Calu3 (cell line): ENCODE measurements around the gene LRRTM4. TPM values are rescaled to one million over a fixed set of nuclear protein-coding genes. Genes with fewer than 3 reads are reported as not detected.
"Not testable (repeated sequence)": the region's sequence is repeated elsewhere in the genome, so short reads cannot be mapped to it uniquely, and the experiment has no call there.

ENCODE experiments used
- BruUV-seq: library from RNA; stranded (reverse); fragments of 400-500 nt; replicated peaks from 2 replicates; lab custom pipeline; 2021; lab: Mats Ljungman, UMichigan
- CTCF ChIA-PET: fragments of 300-600 bp; sonication (Branson Sonifier 250); formaldehyde crosslinking; loops from one replicate; lab custom pipeline; 2022; ENCODE audit warnings: antibody characterized with exemption; lab: Charles Lee
- DNase-seq: peaks from one replicate; pipeline ENCODE4 v3.0.0; 2022
- H3K27ac Mint-ChIP-seq: one replicate; pipeline ENCODE4 v1.8.0; 2022; ENCODE audit warnings: mixed read lengths; ENCODE audit not compliant: unreplicated experiment
- H3K27me3 Mint-ChIP-seq: one replicate; pipeline ENCODE4 v1.8.0; 2022; ENCODE audit warnings: mixed read lengths; ENCODE audit not compliant: unreplicated experiment
- H3K36me3 Mint-ChIP-seq: one replicate; pipeline ENCODE4 v1.8.0; 2022; ENCODE audit warnings: mild to moderate bottlenecking, moderate library complexity, mixed read lengths; ENCODE audit not compliant: insufficient read depth, unreplicated experiment
- H3K4me1 Mint-ChIP-seq: one replicate; pipeline ENCODE4 v1.8.0; 2022; ENCODE audit warnings: mild to moderate bottlenecking, low read depth, mixed read lengths; ENCODE audit not compliant: unreplicated experiment
- H3K4me3 Mint-ChIP-seq: one replicate; pipeline ENCODE4 v1.8.0; 2022; ENCODE audit warnings: mild to moderate bottlenecking, low read depth, moderate library complexity, mixed read lengths; ENCODE audit not compliant: unreplicated experiment
- H3K9me3 Mint-ChIP-seq: one replicate; pipeline ENCODE4 v1.8.0; 2022; ENCODE audit warnings: low read depth, mixed read lengths; ENCODE audit not compliant: unreplicated experiment
- CTCF ChIP-seq: fragments of 200-600 bp; IDR thresholded peaks from one replicate; pipeline ENCODE4 v1.8.0; 2022; ENCODE audit warnings: antibody characterized with exemption; ENCODE audit not compliant: unreplicated experiment
- intact Hi-C: fragments of 100-400 bp; cut with micrococcal nuclease; formaldehyde crosslinking; loops from one replicate; pipeline ENCODE4 v1.10.0; 2022; ENCODE audit not compliant: unreplicated experiment
- total RNA-seq: library from RNA; stranded (reverse); gene quantifications from 2 replicates; pipeline ENCODE4 v1.2.3, GENCODE V29; 2022

Gene LRRTM4
- total RNA-seq, 1 experiment from 2014 or later = not detected

- Mint-ChIP-seq H3K4me1 (no peaks in the 10 kb centered on the region), H3K27ac (no peak overlapping the region), H3K27me3 (no peaks in the 10 kb centered on the region), H3K9me3 (peaks cover 14% of the 10 kb centered on the region), H3K36me3 (no peaks in the 10 kb centered on the region), H3K4me3 (no peak overlapping the region)
- no peak for DNase-seq
- BruUV-seq = no TSS peak
- CTCF ChIA-PET = no interaction called here
- no peak for TF ChIP-seq CTCF
- intact Hi-C loops = no loop called here
Observed at GRCh38 chr2:77185052-77185451, 337.1 kb downstream of the LRRTM4 start.

- Mint-ChIP-seq H3K27me3 (no peaks in the 10 kb centered on the region), H3K27ac (no peak overlapping the region)
- no TSS peak for BruUV-seq
Observed at GRCh38 chr2:77179297-77179696, 342.9 kb downstream of the LRRTM4 start.

GRCh38 chr2:77175266-77175780, 346.9 kb downstream of the LRRTM4 start:
- H3K36me3 Mint-ChIP-seq, BruUV-seq, H3K4me3 Mint-ChIP-seq, H3K27ac Mint-ChIP-seq, intact Hi-C loops, H3K4me1 Mint-ChIP-seq, H3K27me3 Mint-ChIP-seq, DNase-seq, H3K9me3 Mint-ChIP-seq, CTCF ChIA-PET: not testable (repeated sequence)

More at GRCh38 chr2:77179297-77179696, 342.9 kb downstream of the LRRTM4 start:
- Mint-ChIP-seq H3K4me3 (no peak overlapping the region), H3K9me3 (peaks cover 2% of the 10 kb centered on the region), H3K4me1 (no peaks in the 10 kb centered on the region), H3K36me3 (no peaks in the 10 kb centered on the region)
- CTCF ChIA-PET = no interaction called here
- TF ChIP-seq CTCF = no peak
- intact Hi-C loops = no loop called here
- no peak for DNase-seq

GRCh38 chr2:77169426-77169825, 352.8 kb downstream of the LRRTM4 start:
- BruUV-seq = no TSS peak
- no peak for TF ChIP-seq CTCF
- H3K4me1 Mint-ChIP-seq = no peaks in the 10 kb centered on the region
- DNase-seq = no peak
- peaks cover 12% of the 10 kb centered on the region for H3K9me3 Mint-ChIP-seq
- CTCF ChIA-PET = no interaction called here
- H3K36me3 Mint-ChIP-seq = no peaks in the 10 kb centered on the region
- no peaks in the 10 kb centered on the region for H3K27me3 Mint-ChIP-seq
- H3K4me3 Mint-ChIP-seq = no peak overlapping the region
- H3K27ac Mint-ChIP-seq = no peak overlapping the region
- intact Hi-C loops = no loop called here

- H3K4me3 Mint-ChIP-seq, H3K36me3 Mint-ChIP-seq, DNase-seq, CTCF ChIA-PET, H3K4me1 Mint-ChIP-seq, H3K27ac Mint-ChIP-seq, BruUV-seq, intact Hi-C loops, H3K27me3 Mint-ChIP-seq: not testable (repeated sequence)
- H3K9me3 Mint-ChIP-seq = peaks cover 15% of the 10 kb centered on the region
Observed at GRCh38 chr2:77164021-77164420, 358.2 kb downstream of the LRRTM4 start.
